ENCODE results near the gene ZBTB39.

GRCh38 chr12:57031138-57031725 lies 24.9 kb upstream of the ZBTB39 start:
- TF ChIP-seq CTCF (conservative IDR thresholded peaks at IDR 0.05) (no peak), ZFX (IDR thresholded peaks at IDR 0.05) (no peak)
